Hepatocyte (in vitro differentiated cells): ENCODE data around the gene OVOL1. TPM values are rescaled to one million over a fixed set of nuclear protein-coding genes. Genes with fewer than 3 reads are reported as not detected.
"Not testable (repeated sequence)": the region's sequence is repeated elsewhere in the genome, so short reads cannot be mapped to it uniquely, and the experiment has no call there.

ENCODE experiments used
- DNase-seq: peaks from one replicate; pipeline ENCODE4 v3.0.0-alpha.2; 2016; ENCODE audit warnings: low spot score
- H2AFZ ChIP-seq: fragments of 200-600 bp; sonication (generic); 2 replicates; pipeline ENCODE4 v1.6.0; 2016; ENCODE audit warnings: antibody characterized with exemption, mild to moderate bottlenecking
- H3K27ac ChIP-seq: fragments of 200-600 bp; sonication (generic); 2 replicates; pipeline ENCODE4 v1.5.1; 2016; ENCODE audit warnings: mild to moderate bottlenecking
- H3K27me3 ChIP-seq: fragments of 200-600 bp; sonication (generic); 2 replicates; pipeline ENCODE4 v1.6.1; 2016
- H3K36me3 ChIP-seq: fragments of 200-600 bp; sonication (generic); replicated peaks from 2 replicates; pipeline ENCODE4 v1.5.1; 2016; ENCODE audit warnings: low read depth; ENCODE audit not compliant: insufficient read depth
- H3K4me1 ChIP-seq: fragments of 200-600 bp; sonication (generic); 2 replicates; pipeline ENCODE4 v1.5.1; 2016; ENCODE audit warnings: mild to moderate bottlenecking, moderate library complexity; ENCODE audit not compliant: insufficient read depth
- H3K4me2 ChIP-seq: fragments of 200-600 bp; sonication (generic); 2 replicates; pipeline ENCODE4 v1.6.0; 2016
- H3K4me3 ChIP-seq: fragments of 200-600 bp; sonication (generic); 2 replicates; pipeline ENCODE4 v1.5.1; 2016; ENCODE audit warnings: mild to moderate bottlenecking
- H3K79me2 ChIP-seq: fragments of 200-600 bp; sonication (generic); 2 replicates; pipeline ENCODE4 v1.6.0; 2017; ENCODE audit warnings: mild to moderate bottlenecking
- H3K9me2 ChIP-seq: fragments of 200-600 bp; sonication (generic); replicated peaks from 2 replicates; pipeline ENCODE4 v1.6.0; 2017; ENCODE audit warnings: mild to moderate bottlenecking; ENCODE audit not compliant: insufficient read depth
- H3K9me3 ChIP-seq: fragments of 200-600 bp; sonication (generic); 2 replicates; pipeline ENCODE4 v1.5.1; 2016; ENCODE audit warnings: low read depth, mild to moderate bottlenecking
- H4K20me1 ChIP-seq: fragments of 200-600 bp; sonication (generic); 2 replicates; pipeline ENCODE4 v1.6.0; 2016; ENCODE audit warnings: mild to moderate bottlenecking; ENCODE audit not compliant: insufficient read depth, poor library complexity, severe bottlenecking
- CTCF ChIP-seq: fragments of 200-600 bp; sonication (generic); IDR thresholded peaks from 2 replicates; pipeline ENCODE4 v1.5.1; 2016; ENCODE audit warnings: antibody characterized with exemption, mild to moderate bottlenecking; ENCODE audit not compliant: poor library complexity
- EZH2 ChIP-seq: fragments of 200-600 bp; sonication (generic); IDR thresholded peaks from 2 replicates; pipeline ENCODE4 v1.6.1; 2016; ENCODE audit warnings: antibody characterized with exemption, mild to moderate bottlenecking, borderline replicate concordance
- EZH2phosphoT487 ChIP-seq: fragments of 200-600 bp; sonication (generic); IDR thresholded peaks from one replicate; pipeline ENCODE4 v1.6.1; 2018; ENCODE audit warnings: antibody characterized with exemption, mild to moderate bottlenecking, low read depth, moderate library complexity; ENCODE audit not compliant: unreplicated experiment, severe bottlenecking
- WGBS: methylation state at CpG from one replicate; pipeline ENCODE4 v1.1.6; 2016; ENCODE audit warnings: low lambda C conversion rate; ENCODE audit errors: missing lambda C conversion rate; 5-methylcytosine and 5-hydroxymethylcytosine counted together
- polyA plus RNA-seq: library from polyadenylated mRNA; unstranded; fragments of >200 nt; fragmentation: Nextera tagmentation; extraction: Ambion mirVana; gene quantifications from 2 replicates; pipeline ENCODE4 v1.2.1, GENCODE V29; 2016
- total RNA-seq: library from RNA; depleted of rRNA; stranded (reverse); fragments of >200 nt; gene quantifications from 2 replicates; pipeline ENCODE4 v1.2.3, GENCODE V29; 2014

The OVOL1 gene
- total and polyA plus RNA-seq, 2 experiments from 2014 or later: 20.6 to 26.3 TPM

GRCh38 chr11:65767406-65767805 is 19.5 kb upstream of the OVOL1 start:
- DNase-seq: no peak
- Histone ChIP-seq H3K9me2 (no peaks in the 10 kb centered on the region), H3K79me2 (no peaks in the 10 kb centered on the region), H2AFZ (no peak overlapping the region), H3K27ac (no peak overlapping the region), H3K4me3 (no peak overlapping the region), H3K27me3 (no peaks in the 10 kb centered on the region), H3K4me1 (peaks cover 6% of the 10 kb centered on the region), H3K9me3 (no peaks in the 10 kb centered on the region), H3K4me2 (no peak overlapping the region), H3K36me3 (no peaks in the 10 kb centered on the region), H4K20me1 (no peaks in the 10 kb centered on the region)
- 84% methylated on average over 10 of the region's 10 CpGs for WGBS
- TF ChIP-seq EZH2 (no peak), EZH2phosphoT487 (no peak), CTCF (no peak)

GRCh38 chr11:65767806-65768205 is 19.1 kb upstream of the OVOL1 start:
- not testable (repeated sequence) for H3K9me2 ChIP-seq, H4K20me1 ChIP-seq, H2AFZ ChIP-seq, H3K4me3 ChIP-seq, H3K27me3 ChIP-seq, H3K79me2 ChIP-seq, H3K4me2 ChIP-seq, DNase-seq, H3K36me3 ChIP-seq, H3K27ac ChIP-seq, H3K4me1 ChIP-seq, H3K9me3 ChIP-seq
- 73% methylated on average over 3 of the region's 5 CpGs for WGBS

- H3K36me3 ChIP-seq: no peaks in the 10 kb centered on the region
- TF ChIP-seq CTCF (no peak), EZH2phosphoT487 (no peak), EZH2 (no peak)
- no peak overlapping the region for H3K4me2 ChIP-seq
These were observed 15.8 kb upstream of the OVOL1 start for GRCh38 chr11:65770951-65771567.

GRCh38 chr11:65771589-65772112 is 15.2 kb upstream of the OVOL1 start:
- no peak overlapping the region for H2AFZ ChIP-seq
- H3K36me3 ChIP-seq: no peaks in the 10 kb centered on the region
- no peaks in the 10 kb centered on the region for H4K20me1 ChIP-seq
- no peaks in the 10 kb centered on the region for H3K9me3 ChIP-seq
- H3K4me2 ChIP-seq: no peak overlapping the region
- DNase-seq: no peak
- H3K79me2 ChIP-seq: peaks cover 9% of the 10 kb centered on the region
- H3K27me3 ChIP-seq: no peaks in the 10 kb centered on the region
- no peak overlapping the region for H3K4me3 ChIP-seq
- no peak overlapping the region for H3K27ac ChIP-seq
- TF ChIP-seq EZH2phosphoT487 (no peak), EZH2 (no peak), CTCF (no peak)
- no peaks in the 10 kb centered on the region for H3K9me2 ChIP-seq
- H3K4me1 ChIP-seq: peaks cover 3% of the 10 kb centered on the region
- 62% methylated on average over 6 of the region's 6 CpGs for WGBS

More at GRCh38 chr11:65770951-65771567, 15.8 kb upstream of the OVOL1 start:
- H3K27ac ChIP-seq: no peak overlapping the region
- WGBS: 86% methylated on average over 12 of the region's 12 CpGs
- H3K79me2 ChIP-seq: peaks cover 9% of the 10 kb centered on the region
- H4K20me1 ChIP-seq: no peaks in the 10 kb centered on the region
- no peaks in the 10 kb centered on the region for H3K9me3 ChIP-seq
- no peaks in the 10 kb centered on the region for H3K9me2 ChIP-seq
- H2AFZ ChIP-seq: no peak overlapping the region
- no peaks in the 10 kb centered on the region for H3K4me1 ChIP-seq
- no peak for DNase-seq
- H3K4me3 ChIP-seq: no peak overlapping the region
- no peaks in the 10 kb centered on the region for H3K27me3 ChIP-seq
